ENCODE results near the gene VGLL4.

- TF ChIP-seq CTCF (IDR thresholded peaks at IDR 0.05) (no peak), POLR2AphosphoS5 (IDR thresholded peaks at IDR 0.05; ENCODE audit: low read depth, low read length) (no peak), REST (IDR thresholded peaks at IDR 0.05; ENCODE audit: insufficient read depth in 1 of 2, low read depth in 2 of 2, low read length in 1 of 2) (0 out of 4 replicates have a peak, but pooled peaks of 1 of the 2 experiments have one; percentile 8)
Observed at GRCh38 chr3:11560746-11561145, 83.0 kb downstream of the VGLL4 start.
